Caki2 (cell line): ENCODE measurements around the gene IGSF22. TPM values are rescaled to one million over a fixed set of nuclear protein-coding genes. Genes with fewer than 3 reads are reported as not detected.

Source experiments
- DNase-seq: peaks from one replicate; pipeline ENCODE4 v3.0.0-alpha.2; 2015; ENCODE audit warnings: low read depth
- in situ Hi-C: cut with HindIII; loops from 2 replicates; pipeline ENCODE4 v1.10.0; 2016; ENCODE audit warnings: low sequenced_read_pairs, low pct_unique_long_range_greater_than_20kb, mixed read lengths
- total RNA-seq: library from RNA; depleted of rRNA; stranded (reverse); fragments of >200 nt; shearing (Covaris generic); gene quantifications from 2 replicates; pipeline ENCODE4 v1.2.3, GENCODE V29; 2014; ENCODE audit warnings: low replicate concordance

Gene IGSF22
- total RNA-seq, 1 experiment from 2014 or later = not detected

- peak; percentile 46 for DNase-seq
- in situ Hi-C loops = no loop called here
These were observed 4.3 kb downstream of the IGSF22 start for GRCh38 chr11:18721561-18722292.

DNA sequence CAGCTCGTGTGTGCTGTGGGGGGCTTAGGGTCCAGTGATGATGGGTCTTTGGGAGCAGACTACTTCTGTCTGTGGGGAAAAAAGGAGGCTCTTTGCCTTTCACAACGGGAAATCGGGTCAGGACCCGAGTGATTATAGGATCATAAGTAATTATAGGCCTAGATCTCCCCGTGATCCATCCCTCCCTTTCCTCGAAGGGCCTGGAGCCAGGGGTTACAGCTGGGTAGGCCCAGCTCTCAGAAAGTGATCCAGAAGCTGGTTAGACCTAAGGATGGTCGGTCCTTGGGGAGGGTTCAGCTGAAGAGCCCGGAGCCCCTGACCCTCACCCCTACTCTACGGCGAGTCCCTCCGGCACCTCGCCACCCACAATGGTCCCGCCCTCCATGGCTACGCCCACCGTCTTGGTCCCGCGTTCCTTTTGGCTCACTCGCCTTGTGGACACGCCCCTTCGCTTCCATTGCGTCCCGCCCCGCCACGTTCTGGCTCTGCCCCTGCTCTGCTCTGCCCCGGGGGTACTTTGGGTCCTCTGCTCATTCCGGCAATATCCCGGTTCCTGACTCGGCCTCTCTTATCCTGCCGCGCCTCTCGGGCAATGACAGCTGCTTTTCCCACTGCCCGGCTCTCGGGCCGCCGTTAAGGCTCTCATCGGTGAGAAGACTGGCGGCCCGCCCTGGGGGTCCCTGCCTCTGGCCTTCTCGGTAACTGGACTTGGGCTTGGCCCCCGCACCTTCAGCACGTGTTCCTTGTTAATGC, 5.0 kb downstream of the IGSF22 start:
- peak; percentile 55 for DNase-seq
- in situ Hi-C loops = no loop called here

- in situ Hi-C loops = no loop called here
- DNase-seq = no peak
These were observed 5.7 kb downstream of the IGSF22 start for GRCh38 chr11:18720091-18720807.

- DNase-seq = no peak
- in situ Hi-C loops = no loop called here
These were observed 10.5 kb downstream of the IGSF22 start for GRCh38 chr11:18715476-18715875.

DNA sequence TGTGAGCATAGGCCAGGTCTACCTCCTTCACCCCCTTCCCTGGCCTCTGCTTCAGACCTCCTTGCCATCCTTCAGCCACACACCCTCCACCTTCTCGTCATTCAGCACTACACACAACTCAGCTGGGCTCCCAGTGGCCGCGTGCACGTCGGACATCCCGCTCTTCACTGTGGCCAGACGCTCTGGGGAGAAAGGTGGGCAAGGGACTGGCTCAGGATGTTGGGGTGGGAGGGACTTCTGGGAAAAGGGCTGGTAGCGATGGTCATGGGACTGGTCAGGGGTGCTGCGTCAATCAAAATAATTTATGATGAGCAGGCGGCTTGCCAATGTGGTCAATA, 11.6 kb downstream of the IGSF22 start:
- in situ Hi-C loops = no loop called here
- DNase-seq = no peak

DNA sequence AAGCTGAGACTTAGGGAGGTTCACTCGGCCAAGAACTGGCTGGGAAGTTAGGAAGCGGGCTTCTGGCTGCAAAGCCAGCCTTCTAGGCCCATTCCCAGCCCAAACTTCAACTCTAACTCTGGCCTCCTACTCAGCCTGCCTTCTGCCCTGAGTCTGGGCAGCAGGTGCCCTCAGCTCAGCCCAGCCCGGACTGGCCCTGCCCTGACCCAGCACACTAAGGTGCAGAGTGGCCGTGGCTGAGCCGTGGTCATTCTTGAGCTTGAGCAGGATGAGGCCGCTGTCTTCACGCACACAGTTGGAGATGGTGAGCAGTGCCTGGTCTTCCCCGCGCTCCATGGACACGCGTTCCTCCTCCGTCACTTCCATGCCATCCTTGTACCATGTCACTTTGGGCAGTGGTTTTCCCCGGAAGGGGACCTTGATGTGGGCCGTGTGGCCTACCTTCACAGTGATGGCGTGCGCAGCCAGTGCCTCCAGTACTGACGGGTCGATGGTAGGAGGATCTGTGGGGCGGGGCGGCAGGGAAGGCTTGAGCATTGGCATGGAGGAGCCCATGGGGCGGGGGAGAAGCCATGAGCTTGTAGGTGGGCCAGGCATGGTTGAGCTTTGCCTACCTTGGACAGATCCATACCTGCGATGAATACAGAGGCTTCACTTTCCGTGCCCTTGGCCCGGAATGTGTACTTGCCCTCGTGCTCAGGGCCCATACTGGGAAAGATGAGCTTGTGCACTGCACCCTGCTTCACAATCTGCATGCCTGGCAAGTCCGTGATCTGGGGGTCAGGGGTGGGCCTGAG, 12.1 kb downstream of the IGSF22 start:
- in situ Hi-C loops = no loop called here
- no peak for DNase-seq

DNA sequence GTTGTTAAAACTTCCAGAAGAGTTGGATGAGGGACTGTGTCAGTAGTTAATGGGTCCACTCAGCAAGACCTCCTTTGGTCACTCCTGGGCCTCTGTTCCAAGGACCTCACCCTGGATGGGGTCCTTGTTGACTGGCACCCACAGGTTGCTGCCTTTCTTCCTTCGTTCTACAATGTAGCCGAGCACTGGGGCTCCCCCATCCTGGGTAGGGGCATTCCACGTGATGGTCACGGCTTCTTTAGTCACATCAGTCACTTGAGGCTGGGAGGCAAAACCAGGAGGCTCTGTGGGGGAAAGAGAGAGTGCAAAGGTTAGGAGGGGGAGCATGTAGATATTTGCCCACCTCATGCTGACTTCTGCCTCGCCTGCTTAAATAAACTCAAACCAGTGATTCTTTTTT, 15.4 kb downstream of the IGSF22 start:
- in situ Hi-C loops = no loop called here
- no peak for DNase-seq

GRCh38 chr11:18709414-18709813, 16.6 kb downstream of the IGSF22 start:
- no peak for DNase-seq
- in situ Hi-C loops = no loop called here

DNA sequence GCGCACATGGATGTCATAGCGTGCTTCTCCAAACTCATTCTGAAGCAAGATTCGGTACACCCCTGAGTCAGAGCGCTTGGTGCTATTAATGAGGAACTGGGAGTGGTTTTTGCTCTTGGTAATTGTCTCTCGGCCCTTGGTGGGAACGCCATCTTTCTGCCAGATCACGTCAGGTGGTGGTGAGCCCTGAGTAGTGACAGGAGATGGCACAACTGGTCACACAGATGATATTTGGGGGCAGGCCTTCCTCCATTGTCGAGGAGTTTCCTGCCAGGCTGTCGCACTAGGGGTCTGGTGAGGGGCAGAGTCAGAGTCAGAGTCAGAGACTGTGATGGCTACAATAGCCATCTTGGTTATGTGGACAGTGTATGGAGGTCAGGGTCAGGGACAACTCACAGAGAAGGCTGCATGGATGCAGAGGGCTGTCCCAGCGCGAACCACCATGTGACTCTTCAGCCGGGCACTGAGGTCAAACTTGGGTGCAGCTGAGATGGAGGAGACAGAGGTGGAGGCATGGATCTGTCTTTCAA, 18.1 kb downstream of the IGSF22 start:
- in situ Hi-C loops = no loop called here
- DNase-seq = no peak

GRCh38 chr11:18706330-18707243, 19.4 kb downstream of the IGSF22 start:
- DNase-seq = no peak
- in situ Hi-C loops = no loop called here

DNA sequence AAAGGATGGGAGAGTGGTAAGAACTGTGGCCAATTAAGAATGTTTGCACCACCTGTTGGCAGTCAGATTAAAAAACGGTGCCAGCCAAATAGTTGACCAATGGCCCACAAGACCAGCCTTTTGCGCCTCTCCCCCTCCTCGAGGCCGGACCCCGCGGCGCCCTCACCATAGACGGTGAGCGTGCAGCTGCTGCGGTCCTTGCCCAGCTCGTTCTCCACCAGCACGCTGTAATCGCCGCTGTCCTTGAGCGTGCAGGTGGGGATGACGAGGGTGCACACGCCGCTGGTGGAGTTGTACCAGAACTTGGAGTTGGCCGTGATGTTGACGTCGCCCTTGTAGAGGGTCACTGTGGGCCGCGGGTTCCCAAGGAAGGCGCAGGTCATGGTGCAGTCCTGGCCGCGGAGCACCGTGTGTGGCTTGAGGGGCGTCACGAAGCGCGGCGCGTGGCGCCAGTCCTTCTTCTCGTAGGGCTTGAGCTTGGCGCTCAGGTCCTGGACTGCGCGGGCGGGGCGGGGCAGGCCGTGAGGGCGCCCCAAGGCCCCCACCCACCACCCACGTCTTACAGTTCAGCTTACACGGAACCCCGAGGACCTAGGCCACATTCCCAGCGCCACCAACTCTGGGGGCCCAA, 20.2 kb downstream of the IGSF22 start:
- in situ Hi-C loops = no loop called here
- DNase-seq = no peak

- in situ Hi-C loops = no loop called here
- DNase-seq = no peak
These were observed 21.3 kb downstream of the IGSF22 start for GRCh38 chr11:18704698-18705097.

- in situ Hi-C loops = no loop called here
- no peak for DNase-seq
These were observed 21.8 kb downstream of the IGSF22 start for GRCh38 chr11:18704045-18704645.

- no peak for DNase-seq
- in situ Hi-C loops = no loop called here
These were observed 22.8 kb downstream of the IGSF22 start for GRCh38 chr11:18703001-18703763.

DNA sequence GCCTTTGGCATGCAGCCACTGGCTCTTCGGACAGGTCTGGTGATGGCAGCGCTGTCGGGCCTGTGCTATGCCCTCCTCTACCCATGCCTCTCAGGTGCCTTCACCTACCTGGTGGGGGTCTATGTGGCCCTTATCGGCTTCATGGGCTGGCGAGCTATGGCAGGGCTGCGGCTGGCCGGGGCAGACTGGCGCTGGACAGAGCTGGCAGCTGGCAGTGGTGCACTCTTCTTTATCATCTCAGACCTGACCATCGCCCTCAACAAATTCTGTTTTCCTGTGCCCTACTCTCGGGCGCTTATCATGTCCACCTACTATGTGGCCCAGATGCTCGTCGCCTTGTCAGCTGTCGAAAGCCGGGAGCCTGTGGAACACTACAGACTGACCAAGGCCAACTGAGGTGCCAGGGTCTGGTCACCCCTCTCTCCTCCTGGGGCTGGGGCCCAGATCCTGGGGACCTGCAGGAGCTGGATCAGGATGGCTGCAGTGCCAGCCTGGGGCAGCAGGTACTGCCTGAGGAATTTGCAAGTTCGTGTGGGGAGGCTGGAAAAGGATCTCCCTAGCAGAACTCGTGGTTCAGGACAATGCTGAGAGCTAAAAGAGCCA, 24.3 kb downstream of the IGSF22 start:
- in situ Hi-C loops = no loop called here
- DNase-seq = no peak

DNA sequence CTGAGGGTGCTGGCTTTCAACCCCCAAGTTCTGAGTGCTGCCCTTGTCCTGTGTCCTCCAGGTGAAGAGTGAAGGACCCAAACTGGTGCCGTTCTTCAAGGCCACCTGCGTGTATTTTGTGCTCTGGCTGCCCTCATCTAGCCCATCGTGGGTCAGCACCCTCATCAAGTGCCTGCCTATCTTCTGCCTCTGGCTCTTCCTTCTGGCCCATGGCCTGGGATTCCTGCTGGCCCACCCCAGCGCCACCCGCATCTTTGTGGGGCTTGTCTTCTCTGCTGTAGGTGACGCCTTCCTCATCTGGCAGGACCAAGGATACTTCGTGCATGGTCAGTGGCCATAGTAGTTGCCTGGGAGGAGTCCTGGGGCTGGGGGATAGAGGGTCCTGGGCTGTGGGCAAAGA, 25.1 kb downstream of the IGSF22 start:
- in situ Hi-C loops = no loop called here
- no peak for DNase-seq
